GM21576 (cell line): Measurements from ENCODE around the gene ARL4C.
A peak's percentile ranks its signal among the peaks of the same experiment; 100 is the strongest.

ENCODE experiments used
- ATAC-seq: cut with Tn5 transposase; IDR thresholded peaks from one replicate; pipeline ENCODE4 v1.9.1; 2021; ENCODE audit warnings: mild to moderate bottlenecking, moderate library complexity; ENCODE audit not compliant: unreplicated experiment

Gene ARL4C

GRCh38 chr2:234448506-234449184 lies 48.2 kb downstream of the ARL4C start:
- ATAC-seq, result no peak

GRCh38 chr2:234447963-234448362 lies 48.9 kb downstream of the ARL4C start:
- ATAC-seq, result no peak

GRCh38 chr2:234447189-234447588 lies 49.7 kb downstream of the ARL4C start:
- ATAC-seq, result no peak

GRCh38 chr2:234446404-234447076 lies 50.3 kb downstream of the ARL4C start:
- ATAC-seq, result peak; percentile 91

GRCh38 chr2:234444893-234445292 lies 52.0 kb downstream of the ARL4C start:
- no peak for ATAC-seq

GRCh38 chr2:234444242-234444730 lies 52.6 kb downstream of the ARL4C start:
- no peak for ATAC-seq
